HepG2 (cell line): ENCODE measurements around the gene SPAAR. TPM values are rescaled to one million over a fixed set of nuclear protein-coding genes. Genes with fewer than 3 reads are reported as not detected.
"Not testable (repeated sequence)": the region's sequence is repeated elsewhere in the genome, so short reads cannot be mapped to it uniquely, and the experiment has no call there.

Experiments
- ATAC-seq: fragments of 200-7000 bp; cut with Tn5 transposase; 3 replicates; pipeline ENCODE4 v1.9.1; 2020; ENCODE audit warnings: mild to moderate bottlenecking, moderate library complexity
- BruUV-seq: library from RNA; stranded (reverse); fragments of 400-500 nt; replicated peaks from 2 replicates; lab custom pipeline; 2021; lab: Mats Ljungman, UMichigan
- CTCF ChIA-PET: fragments of 300-600 bp; formaldehyde crosslinking; extraction: SDS; loops from one replicate; lab custom pipeline; 2021; ENCODE audit warnings: low total read pairs, inconsistent platforms, low intra/inter-chr PET ratio; lab: Yijun Ruan, JAX
- POLR2A ChIA-PET: fragments of 350-600 bp; sonication (Branson Sonifier 250); formaldehyde crosslinking; loops from one replicate; lab custom pipeline; 2020; ENCODE audit warnings: antibody characterized with exemption, inconsistent platforms; lab: Yijun Ruan, JAX
- DNase-seq: peaks from one replicate; pipeline ENCODE4 v3.0.0-alpha.2; 2015; ENCODE audit warnings: low spot score
- FAIRE-seq: peaks from 3 replicates; lab custom pipeline; 2011; peaks lifted over from hg19 to GRCh38; lab: Jason Lieb, UNC
- H2AFZ ChIP-seq: one replicate; pipeline ENCODE4 v1.6.1; 2011; ENCODE audit warnings: low read length, inconsistent platforms
- H3K27ac ChIP-seq: fragments of 300-600 bp; 3 replicates; pipeline ENCODE4 v1.8.0; 2011; ENCODE audit warnings: mixed run types, mild to moderate bottlenecking, mixed read lengths, low read length, inconsistent platforms; ENCODE audit not compliant: insufficient read depth; ENCODE audit errors: extremely low read length
- H3K27me3 ChIP-seq, 2 experiments: fragments of 200-600 bp in 1 of 2; 2 replicates in 1 of 2; 3 replicates in 1 of 2; pipeline versions ENCODE4 v1.6.0 to v1.8.0; 2011; ENCODE audit warnings: low read length in 2 of 2, mild to moderate bottlenecking in 2 of 2, moderate library complexity in 2 of 2, inconsistent platforms in 1 of 2; ENCODE audit not compliant: insufficient read depth in 2 of 2, control insufficient read depth in 1 of 2
- H3K36me3 ChIP-seq, 2 experiments: fragments of 200-600 bp in 1 of 2; replicated peaks in 1 of 2; 2 replicates in 1 of 2; 3 replicates in 1 of 2; pipeline versions ENCODE4 v1.5.1 to v1.8.0; 2011; ENCODE audit warnings: low read length in 2 of 2, inconsistent platforms in 1 of 2; ENCODE audit not compliant: insufficient read depth in 2 of 2, control insufficient read depth in 1 of 2
- H3K4me1 ChIP-seq: 2 replicates; pipeline ENCODE4 v1.5.1; 2012; ENCODE audit warnings: low read length, inconsistent platforms; ENCODE audit not compliant: insufficient read depth
- H3K4me2 ChIP-seq: 2 replicates; pipeline ENCODE4 v1.6.0; 2011; ENCODE audit warnings: low read depth, low read length, inconsistent platforms
- H3K4me3 ChIP-seq, 3 experiments: fragments of 200-600 bp in 1 of 3; sonication (generic), shearing (Covaris generic) in 1 of 3; replicated peaks in 1 of 3; 2 replicates each; pipeline ENCODE4 v1.5.1; 2011 to 2016; ENCODE audit warnings: low read length in 3 of 3, inconsistent platforms in 2 of 3, low read depth in 2 of 3, mild to moderate bottlenecking in 2 of 3, control low read depth in 1 of 3, mixed read lengths in 1 of 3; ENCODE audit not compliant: insufficient read depth in 1 of 3
- H3K79me2 ChIP-seq: one replicate; pipeline ENCODE4 v1.6.1; 2011; ENCODE audit warnings: low read length, inconsistent platforms; ENCODE audit not compliant: insufficient read depth
- H3K9ac ChIP-seq: 2 replicates; pipeline ENCODE4 v1.6.0; 2011; ENCODE audit warnings: mild to moderate bottlenecking, low read depth, low read length, inconsistent platforms; ENCODE audit not compliant: insufficient read depth
- H3K9me3 ChIP-seq: 2 replicates; pipeline ENCODE4 v1.5.1; 2012; ENCODE audit warnings: mild to moderate bottlenecking, low read length
- H4K20me1 ChIP-seq: 2 replicates; pipeline ENCODE4 v1.6.0; 2011; ENCODE audit warnings: inconsistent platforms, mild to moderate bottlenecking, low read length, moderate library complexity; ENCODE audit not compliant: insufficient read depth
- EHMT2 ChIP-seq: fragments of 200-600 bp; sonication (generic); IDR thresholded peaks from 2 replicates; pipeline ENCODE4 v1.7.0; 2017; ENCODE audit warnings: antibody characterized with exemption, low read depth, low read length, borderline replicate concordance
- ETV6 ChIP-seq: sonication (generic); formaldehyde crosslinking; conservative IDR thresholded peaks from 2 replicates; pipeline ENCODE4 v1.4.0; 2020; ENCODE audit warnings: missing genetic modification reagents
- ISX ChIP-seq: sonication (generic); formaldehyde crosslinking; conservative IDR thresholded peaks from 2 replicates; pipeline ENCODE4 v1.5.0; 2020; ENCODE audit warnings: missing genetic modification reagents
- JUNB ChIP-seq: sonication (generic); formaldehyde crosslinking; IDR thresholded peaks from 2 replicates; pipeline ENCODE4 v1.8.0; 2022; ENCODE audit warnings: missing genetic modification reagents, mild to moderate bottlenecking, borderline replicate concordance
- NCOA2 ChIP-seq: sonication (generic); formaldehyde crosslinking; IDR thresholded peaks from 2 replicates; pipeline ENCODE4 v1.8.0; 2022; ENCODE audit warnings: inconsistent platforms
- NFYB ChIP-seq: sonication (generic); formaldehyde crosslinking; IDR thresholded peaks from 2 replicates; pipeline ENCODE4 v1.4.0; 2020; ENCODE audit warnings: missing genetic modification reagents
- NR2F1 ChIP-seq, 2 experiments: fragments of 450-650 bp in 1 of 2; formaldehyde crosslinking in 1 of 2; IDR thresholded peaks; 2 replicates each; pipeline versions ENCODE4 v1.5.0 to v1.6.1; 2016 to 2020; ENCODE audit warnings: mild to moderate bottlenecking in 1 of 2, missing compliant biosample characterization in 1 of 2, missing genetic modification reagents in 1 of 2, moderate library complexity in 1 of 2
- PHF5A ChIP-seq: IDR thresholded peaks from one replicate; pipeline ENCODE4 v1.6.1; 2018; ENCODE audit warnings: low read depth, missing genetic modification reagents; ENCODE audit not compliant: unreplicated experiment
- RBFOX2 ChIP-seq: fragments of 200-400 bp; formaldehyde crosslinking; IDR thresholded peaks from 2 replicates; pipeline ENCODE4 v1.6.1; 2017; ENCODE audit warnings: low read depth, mild to moderate bottlenecking, low read length
- ZNF225 ChIP-seq: sonication (generic); formaldehyde crosslinking; IDR thresholded peaks from 2 replicates; pipeline ENCODE4 v1.4.0; 2020; ENCODE audit warnings: mild to moderate bottlenecking, missing genetic modification reagents
- ZNF333 ChIP-seq: sonication (generic); formaldehyde crosslinking; IDR thresholded peaks from 2 replicates; pipeline ENCODE4 v1.4.0; 2020; ENCODE audit warnings: mild to moderate bottlenecking, missing genetic modification reagents, borderline replicate concordance
- ZNF629 ChIP-seq: sonication (generic); formaldehyde crosslinking; conservative IDR thresholded peaks from 2 replicates; pipeline ENCODE4 v1.5.0; 2020; ENCODE audit warnings: missing genetic modification reagents
- ZNF687 ChIP-seq: sonication (generic); formaldehyde crosslinking; IDR thresholded peaks from 2 replicates; pipeline ENCODE4 v1.5.1; 2020; ENCODE audit warnings: mild to moderate bottlenecking, missing genetic modification reagents, moderate library complexity
- ZNF782 ChIP-seq: sonication (generic); formaldehyde crosslinking; IDR thresholded peaks from 2 replicates; pipeline ENCODE4 v1.4.0; 2020; ENCODE audit warnings: missing genetic modification reagents, mild to moderate bottlenecking, borderline replicate concordance
- WGBS: methylation state at CpG from one replicate; pipeline ENCODE4 v1.1.6; 2017; ENCODE audit warnings: low lambda C conversion rate; 5-methylcytosine and 5-hydroxymethylcytosine counted together
- in situ Hi-C: cut with HindIII; loops from 2 replicates; pipeline ENCODE4 v1.10.0; 2017; ENCODE audit warnings: low pct_unique_long_range_greater_than_20kb; ENCODE audit not compliant: extremely low pct_ligation_motif_present
- intact Hi-C: fragments of 100-400 bp; cut with micrococcal nuclease; formaldehyde crosslinking; loops from one replicate; pipeline ENCODE4 v1.10.0; 2022; ENCODE audit not compliant: unreplicated experiment
- polyA plus RNA-seq, 8 experiments: library from polyadenylated mRNA; depleted of rRNA in 3 of 8; stranded (reverse) in 7 of 8; unstranded in 1 of 8; fragments of >200 nt; fragmentation: Illumina TruSeq in 4 of 8; extraction: Trizol in 4 of 8; gene quantifications; 2 replicates each; pipeline versions ENCODE4 v1.2.1 to v1.2.3, GENCODE V29; 2011 to 2016; ENCODE audit warnings: low read depth in 4 of 8, missing spikeins in 1 of 8, mixed read lengths in 1 of 8; ENCODE audit not compliant: insufficient read depth in 1 of 8
- total RNA-seq, 5 experiments: library from RNA; depleted of rRNA; stranded (reverse); fragments of >200 nt; fragmentation: Illumina TruSeq; extraction: Trizol; gene quantifications; 2 replicates each; pipeline ENCODE4 v1.2.3, GENCODE V29; 2016; ENCODE audit warnings: low read depth in 1 of 5

SPAAR gene
- total and polyA plus RNA-seq, 2 of the 13 experiments (the other 11 are each of a cell fraction or from before 2014, with no cell fraction given) = 0.07 TPM; not detected in 1

- H3K4me2 ChIP-seq, H3K4me3 ChIP-seq, DNase-seq, H4K20me1 ChIP-seq, BruUV-seq, H2AFZ ChIP-seq, FAIRE-seq, H3K9ac ChIP-seq, H3K4me1 ChIP-seq, ATAC-seq, H3K9me3 ChIP-seq, H3K27me3 ChIP-seq, in situ Hi-C loops, CTCF ChIA-PET, H3K79me2 ChIP-seq, H3K27ac ChIP-seq, intact Hi-C loops, POLR2A ChIA-PET, H3K36me3 ChIP-seq: not testable (repeated sequence)
- WGBS = 0% methylated on average over 7 of the region's 7 CpGs
Observed at GRCh38 chr9:35897376-35898099, 11.8 kb upstream of the SPAAR start.

GRCh38 chr9:35898337-35898736 is 11.0 kb upstream of the SPAAR start:
- Histone ChIP-seq H3K9me3 (no peaks in the 10 kb centered on the region), H3K4me2 (no peak overlapping the region), H3K4me3 (no peak overlapping the region), H3K79me2 (no peaks in the 10 kb centered on the region), H3K36me3 (no peaks in the 10 kb centered on the region), H3K4me1 (peaks cover 13% of the 10 kb centered on the region), H4K20me1 (no peaks in the 10 kb centered on the region), H2AFZ (no peak overlapping the region), H3K27ac (no peak overlapping the region), H3K27me3 (no peaks in the 10 kb centered on the region; a peak in 1 of 5 replicates), H3K9ac (no peak overlapping the region)
- ChIA-PET CTCF (no interaction called here), POLR2A (no interaction called here)
- no peak for ATAC-seq
- in situ Hi-C loops (no loop called here), intact Hi-C loops (no loop called here)
- BruUV-seq = no TSS peak
- DNase-seq = no peak
- FAIRE-seq = no peak
- no peak for TF ChIP-seq ZNF225 (CRISPR knock-in tag)
- no peak for TF ChIP-seq NCOA2 (CRISPR knock-in tag)
- TF ChIP-seq ZNF687 = no peak
- no peak for TF ChIP-seq ISX (CRISPR knock-in tag)
- no peak for TF ChIP-seq ZNF782
- no peak for TF ChIP-seq PHF5A (CRISPR knock-in tag)
- no peak for TF ChIP-seq NR2F1 (CRISPR knock-in tag; IDR thresholded peaks at IDR 0.05)
- TF ChIP-seq ZNF629 = no peak
- no peak for TF ChIP-seq ETV6 (CRISPR knock-in tag)
- no peak for TF ChIP-seq RBFOX2
- TF ChIP-seq NFYB (CRISPR knock-in tag) = no peak
- no peak for TF ChIP-seq ZNF333 (CRISPR knock-in tag)
- no peak for TF ChIP-seq JUNB
- no peak for TF ChIP-seq EHMT2
